Fibroblast of gingiva (primary cell): ENCODE results near the gene ACOT13.
"Not testable (repeated sequence)": the region's sequence is repeated elsewhere in the genome, so short reads cannot be mapped to it uniquely, and the experiment has no call there.

Source experiments
- DNase-seq: peaks from one replicate; pipeline ENCODE4 v3.0.0-alpha.2; 2011; ENCODE audit warnings: low read depth

ACOT13 gene

GRCh38 chr6:24730653-24731052 lies 63.8 kb downstream of the ACOT13 start:
- DNase-seq: not testable (repeated sequence)

DNA sequence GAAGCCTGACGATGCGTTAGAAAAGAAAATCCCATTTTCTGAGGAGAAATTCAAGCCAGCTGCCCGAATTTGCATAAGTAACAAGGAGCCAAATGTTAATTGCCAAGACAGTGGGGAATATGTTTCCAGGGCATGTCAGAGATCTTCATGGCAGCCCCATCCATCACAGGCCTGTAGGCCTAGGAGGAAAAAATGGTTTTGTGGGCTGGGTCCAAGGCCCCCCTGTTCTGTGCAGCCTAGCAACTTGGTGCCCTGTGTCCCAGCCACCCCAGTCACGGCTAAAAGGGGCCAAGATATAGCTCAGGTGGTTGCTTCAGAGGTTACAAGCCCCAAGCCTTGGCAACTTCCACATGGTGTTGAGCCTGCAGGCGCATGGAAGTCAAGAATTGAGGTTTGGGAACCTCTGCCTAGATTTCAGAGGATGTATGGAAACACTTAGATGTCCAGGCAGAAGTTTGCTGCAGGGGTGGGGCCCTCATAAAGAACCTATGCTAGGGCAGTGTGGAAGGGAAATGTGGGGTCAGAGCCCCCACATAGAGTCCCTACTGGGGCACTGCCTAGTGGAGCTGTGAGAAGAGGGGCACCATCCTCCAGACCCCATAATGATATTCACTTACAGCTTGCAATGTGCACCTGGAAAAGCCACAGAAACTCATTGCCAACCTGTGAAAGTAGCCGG lies 64.7 kb downstream of the ACOT13 start:
- not testable (repeated sequence) for DNase-seq

DNA sequence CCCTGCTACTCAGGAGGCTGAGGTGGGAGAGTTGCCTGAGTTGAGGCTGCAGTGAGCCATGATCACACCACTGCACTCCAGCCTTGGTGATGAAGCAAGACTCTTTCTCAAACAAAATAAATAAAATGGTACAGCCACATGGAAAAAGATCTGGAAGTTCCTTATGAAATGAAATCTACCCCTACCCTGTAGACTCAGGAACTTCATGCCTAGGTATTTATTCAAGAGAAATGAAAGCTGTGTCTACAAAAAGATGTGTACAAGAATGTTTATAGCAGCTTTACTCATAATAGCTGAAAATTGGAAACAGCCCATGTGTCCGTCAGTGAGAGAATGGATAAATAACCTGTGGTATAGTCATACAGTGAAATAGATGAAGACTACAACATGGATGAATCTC lies 67.3 kb downstream of the ACOT13 start:
- DNase-seq: no peak

DNA sequence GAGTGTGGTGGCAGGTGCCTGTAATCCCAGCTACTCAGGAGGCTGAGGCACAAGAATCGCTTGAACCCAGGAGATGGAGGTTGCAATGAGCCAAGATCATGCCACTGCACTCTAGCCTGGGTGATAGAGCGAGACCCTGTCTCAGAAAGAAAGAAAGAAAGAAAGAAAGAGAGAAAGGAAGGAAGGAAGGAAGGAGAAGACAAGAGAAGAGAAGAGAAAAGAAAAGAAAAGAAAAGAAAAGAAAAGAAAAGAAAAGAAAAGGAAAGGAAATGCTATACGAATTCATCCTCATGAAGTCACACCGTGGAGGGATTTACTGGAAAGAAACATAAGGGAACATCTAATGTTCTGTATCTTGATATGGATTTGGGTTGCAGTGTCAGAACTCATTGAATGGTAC lies 67.8 kb downstream of the ACOT13 start:
- not testable (repeated sequence) for DNase-seq

DNA sequence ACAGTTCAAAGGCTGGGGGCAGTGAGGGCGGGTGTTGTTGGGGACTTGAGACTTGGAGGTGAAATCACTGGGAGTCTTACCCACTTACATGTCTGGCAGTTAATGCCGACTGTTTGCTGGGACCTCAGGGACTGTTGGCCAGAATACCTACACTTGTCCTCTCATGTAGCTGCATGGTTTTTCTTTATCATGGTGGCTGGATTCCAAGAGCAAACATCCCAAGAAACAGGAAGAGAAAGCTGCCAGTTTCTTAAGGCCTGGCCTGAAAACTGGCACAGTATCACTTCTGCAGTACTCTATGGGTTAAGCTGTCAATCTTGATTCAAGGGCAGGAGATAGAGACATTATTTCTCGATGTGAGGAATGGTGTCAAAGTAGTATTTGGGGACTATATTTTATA lies 71.9 kb downstream of the ACOT13 start:
- no peak for DNase-seq

DNA sequence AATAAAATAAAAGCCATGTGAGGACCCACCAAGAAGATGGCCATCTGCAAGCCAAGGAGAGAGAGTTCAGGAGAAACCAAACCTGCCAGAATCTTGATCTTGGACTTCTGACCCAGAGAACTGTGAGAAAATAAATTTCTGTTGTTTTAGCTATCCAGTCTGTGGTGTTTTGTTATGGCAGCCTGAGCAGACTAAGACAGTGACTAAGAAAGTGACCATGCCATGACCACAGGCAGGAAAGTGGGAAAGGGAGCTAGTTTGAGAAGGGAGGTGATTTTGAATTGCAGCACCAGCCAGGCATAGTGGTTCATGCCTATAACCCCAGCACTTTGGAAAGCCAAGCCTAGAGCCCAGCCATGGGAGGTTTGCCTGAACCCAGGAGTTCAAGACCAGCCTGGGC lies 74.0 kb downstream of the ACOT13 start:
- DNase-seq: no peak

DNA sequence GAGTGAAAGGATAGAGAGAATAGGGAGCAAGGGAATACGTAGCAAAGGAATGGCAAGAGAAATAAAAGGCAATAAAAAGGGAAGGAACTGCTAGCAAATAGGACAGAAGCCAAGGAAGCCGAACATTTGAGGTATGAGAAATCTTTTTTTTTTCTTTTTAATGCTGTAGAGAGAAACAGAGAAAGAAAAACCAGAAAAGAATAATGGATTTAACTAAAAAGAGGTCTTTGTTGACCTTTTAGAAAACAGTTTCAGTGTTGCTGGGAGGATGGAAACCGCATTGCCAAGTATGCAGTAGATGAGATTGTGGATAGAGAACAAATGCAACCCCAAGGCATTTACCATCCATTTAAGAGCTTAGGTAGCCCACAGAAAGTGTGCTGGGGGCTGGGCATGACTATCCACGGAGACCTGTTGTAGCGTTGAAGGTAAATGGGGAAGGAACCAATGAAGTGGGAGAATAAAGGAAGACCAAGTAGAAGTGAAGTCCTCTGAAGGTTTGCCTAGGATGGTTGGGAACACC lies 75.4 kb downstream of the ACOT13 start:
- DNase-seq: no peak

DNA sequence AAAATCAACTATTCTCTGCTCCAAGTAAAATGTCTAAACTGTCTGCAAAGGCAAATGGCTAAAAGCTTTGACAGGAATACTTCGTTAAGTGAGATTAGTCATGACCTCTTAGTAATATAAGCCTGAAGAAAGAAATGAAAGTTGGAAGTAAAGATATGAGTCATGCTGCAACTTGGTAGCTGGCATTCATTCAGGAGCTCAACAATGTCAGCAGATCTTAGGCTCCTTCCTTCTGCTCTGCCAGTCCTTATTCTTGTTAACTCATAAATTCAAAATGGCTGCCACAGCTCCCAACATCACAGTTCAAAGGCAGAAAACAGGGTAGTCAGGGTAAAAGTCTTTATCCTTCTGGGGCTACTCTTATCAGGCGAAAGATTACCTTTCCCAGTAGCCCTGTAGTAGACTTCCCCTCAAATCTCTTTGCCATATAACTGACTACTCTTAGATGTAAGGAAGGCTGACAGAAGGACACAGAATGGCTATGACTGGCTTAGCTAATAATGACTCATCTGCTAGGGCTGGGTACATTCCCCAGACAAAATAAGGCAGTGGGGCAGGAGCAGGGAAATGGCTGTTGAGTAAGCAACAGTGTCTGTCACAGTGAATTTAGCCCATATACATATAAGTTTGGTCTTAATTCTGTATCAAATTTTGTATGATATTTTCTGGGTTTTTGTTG lies 76.5 kb downstream of the ACOT13 start:
- peak; percentile 93 for DNase-seq

DNA sequence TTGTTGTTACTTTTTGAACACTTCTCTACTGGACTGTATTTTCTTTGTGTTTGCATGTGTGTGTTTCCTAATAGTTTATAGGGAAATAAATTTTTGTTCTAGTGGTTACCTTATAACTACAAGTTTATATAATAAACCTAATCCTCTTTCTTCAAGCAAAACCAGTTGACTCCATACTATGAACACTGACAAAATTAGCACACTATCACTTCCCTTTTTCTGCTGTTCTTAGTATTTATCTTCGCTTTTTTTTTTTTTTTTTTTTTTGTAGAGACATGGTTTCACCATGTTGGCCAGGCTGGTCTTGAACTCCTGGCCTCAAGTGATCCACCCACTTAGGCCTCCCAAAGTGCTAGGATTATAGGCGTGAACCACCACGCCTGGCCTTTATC lies 77.1 kb downstream of the ACOT13 start:
- DNase-seq: no peak

DNA sequence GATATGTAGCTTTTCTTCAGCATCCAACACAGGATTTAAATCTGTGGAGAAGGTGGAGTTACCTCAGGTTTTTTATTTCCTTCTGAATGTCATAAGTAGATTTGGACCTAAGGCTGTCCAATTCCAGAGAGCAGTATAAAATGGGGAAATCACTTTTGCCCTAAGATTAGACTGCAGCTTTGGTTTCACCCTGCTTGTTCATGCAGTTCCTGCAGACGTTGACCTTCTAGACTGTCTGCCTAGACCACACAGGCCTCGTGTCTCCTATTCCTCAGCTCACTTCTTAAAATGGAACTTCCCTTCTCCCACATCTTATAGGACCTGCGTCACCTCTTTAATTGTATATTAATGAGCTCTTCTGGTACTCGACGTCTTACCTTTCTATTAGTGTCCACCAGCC lies 78.0 kb downstream of the ACOT13 start:
- DNase-seq: no peak

GRCh38 chr6:24749297-24749696 lies 82.4 kb downstream of the ACOT13 start:
- DNase-seq: no peak

DNA sequence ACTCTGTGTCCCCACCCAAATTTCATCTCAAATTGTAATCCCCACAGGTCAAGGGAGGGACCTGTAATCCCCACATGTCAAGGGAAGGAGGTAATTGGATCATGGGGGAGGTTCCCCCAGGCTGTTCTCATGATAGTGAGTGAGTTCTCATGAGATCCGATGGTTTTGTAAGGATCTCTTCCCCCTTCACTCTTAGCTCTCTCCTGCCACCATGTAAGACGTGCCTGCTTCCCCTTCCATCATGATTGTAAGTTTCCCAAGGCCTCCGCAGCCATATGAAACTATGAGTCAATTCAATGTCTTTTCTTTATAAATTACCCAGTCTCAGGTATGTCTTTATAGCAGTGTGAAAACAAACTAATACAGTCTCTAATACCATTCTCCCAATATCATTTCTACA lies 84.0 kb downstream of the ACOT13 start:
- not testable (repeated sequence) for DNase-seq

GRCh38 chr6:24752503-24752902 lies 85.6 kb downstream of the ACOT13 start:
- no peak for DNase-seq

- DNase-seq: no peak
These were observed 86.1 kb downstream of the ACOT13 start for GRCh38 chr6:24752917-24753492.

- DNase-seq: no peak
These were observed 86.7 kb downstream of the ACOT13 start for GRCh38 chr6:24753545-24753944.

- not testable (repeated sequence) for DNase-seq
These were observed 87.5 kb downstream of the ACOT13 start for GRCh38 chr6:24754378-24754777.
